Ovary (tissue), 3 donors: ENCODE data around the gene FIGNL2.

Experiments
- POLR2A ChIP-seq: fragments of 450-650 bp; IDR thresholded peaks from one replicate; pipeline ENCODE4 v1.6.1; 2017; ENCODE audit warnings: antibody characterized with exemption, mild to moderate bottlenecking, moderate library complexity
- TF ChIP-seq, protein P1 (sequence below), 3 donors: fragments of 450-650 bp in 2 of 3; fragments of 200-600 bp in 1 of 3; IDR thresholded peaks; one replicate each; pipeline versions ENCODE4 v1.5.1 to v1.8.0; 2016 to 2022; ENCODE audit warnings: antibody characterized with exemption in 3 of 3, mild to moderate bottlenecking in 1 of 3
- donor health status: DM: no; HTN: no; CAD: no.

GRCh38 chr12:51863363-51863932, 14.9 kb upstream of the FIGNL2 start:
- no peak for TF ChIP-seq POLR2A
- TF ChIP-seq, protein P1, sequence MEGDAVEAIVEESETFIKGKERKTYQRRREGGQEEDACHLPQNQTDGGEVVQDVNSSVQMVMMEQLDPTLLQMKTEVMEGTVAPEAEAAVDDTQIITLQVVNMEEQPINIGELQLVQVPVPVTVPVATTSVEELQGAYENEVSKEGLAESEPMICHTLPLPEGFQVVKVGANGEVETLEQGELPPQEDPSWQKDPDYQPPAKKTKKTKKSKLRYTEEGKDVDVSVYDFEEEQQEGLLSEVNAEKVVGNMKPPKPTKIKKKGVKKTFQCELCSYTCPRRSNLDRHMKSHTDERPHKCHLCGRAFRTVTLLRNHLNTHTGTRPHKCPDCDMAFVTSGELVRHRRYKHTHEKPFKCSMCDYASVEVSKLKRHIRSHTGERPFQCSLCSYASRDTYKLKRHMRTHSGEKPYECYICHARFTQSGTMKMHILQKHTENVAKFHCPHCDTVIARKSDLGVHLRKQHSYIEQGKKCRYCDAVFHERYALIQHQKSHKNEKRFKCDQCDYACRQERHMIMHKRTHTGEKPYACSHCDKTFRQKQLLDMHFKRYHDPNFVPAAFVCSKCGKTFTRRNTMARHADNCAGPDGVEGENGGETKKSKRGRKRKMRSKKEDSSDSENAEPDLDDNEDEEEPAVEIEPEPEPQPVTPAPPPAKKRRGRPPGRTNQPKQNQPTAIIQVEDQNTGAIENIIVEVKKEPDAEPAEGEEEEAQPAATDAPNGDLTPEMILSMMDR (IDR thresholded peaks at IDR 0.05), result no peak
